NCI-H1930 (cell line): ENCODE measurements around the gene HPCAL4.

Source experiments
- DNase-seq, 2 experiments: peaks; one replicate each; lab custom pipeline; 2025; lab: John Stamatoyannopoulos, UW

HPCAL4 gene

GRCh38 chr1:39649636-39650185, 41.5 kb downstream of the HPCAL4 start:
- no peak for DNase-seq

GRCh38 chr1:39648496-39648895, 42.7 kb downstream of the HPCAL4 start:
- DNase-seq = no peak

- DNase-seq = no peak
Observed at GRCh38 chr1:39647247-39647646, 44.0 kb downstream of the HPCAL4 start.

- no peak for DNase-seq
Observed at GRCh38 chr1:39646232-39647081, 44.8 kb downstream of the HPCAL4 start.

GRCh38 chr1:39645411-39646043, 45.7 kb downstream of the HPCAL4 start:
- DNase-seq = no peak

GRCh38 chr1:39643705-39644104, 47.5 kb downstream of the HPCAL4 start:
- DNase-seq = no peak

GRCh38 chr1:39642796-39643195, 48.4 kb downstream of the HPCAL4 start:
- no peak for DNase-seq

GRCh38 chr1:39640861-39641260, 50.4 kb downstream of the HPCAL4 start:
- DNase-seq = no peak

- DNase-seq = peak; percentile 51 to 80
Observed at GRCh38 chr1:39639305-39640130, 51.7 kb downstream of the HPCAL4 start, which contains the start of gene HEYL. Gene HEYL, minus strand, starts transcription at chr1:39639643. Its CDS starts 18 bp downstream, at chr1:39639625.

GRCh38 chr1:39638965-39639304, 52.3 kb downstream of the HPCAL4 start:
- DNase-seq = no peak

GRCh38 chr1:39637361-39637760, 53.9 kb downstream of the HPCAL4 start:
- DNase-seq = no peak

- DNase-seq = no peak
Observed at GRCh38 chr1:39635871-39636210, 55.4 kb downstream of the HPCAL4 start.

- DNase-seq = no peak
Observed at GRCh38 chr1:39635205-39635870, 55.9 kb downstream of the HPCAL4 start.

- no peak for DNase-seq
Observed at GRCh38 chr1:39633422-39633821, 57.8 kb downstream of the HPCAL4 start.

GRCh38 chr1:39632682-39633417, 58.4 kb downstream of the HPCAL4 start:
- DNase-seq = no peak

- DNase-seq = no peak
Observed at GRCh38 chr1:39632323-39632681, 58.9 kb downstream of the HPCAL4 start.

- DNase-seq = no peak
Observed at GRCh38 chr1:39631361-39632322, 59.6 kb downstream of the HPCAL4 start.

GRCh38 chr1:39628807-39629350, 62.4 kb downstream of the HPCAL4 start:
- no peak for DNase-seq
